ENCODE measurements around the gene ZNF146.
"Not testable (repeated sequence)": the region's sequence is repeated elsewhere in the genome, so short reads cannot be mapped to it uniquely, and the experiment has no call there.

ZNF146 gene

DNA sequence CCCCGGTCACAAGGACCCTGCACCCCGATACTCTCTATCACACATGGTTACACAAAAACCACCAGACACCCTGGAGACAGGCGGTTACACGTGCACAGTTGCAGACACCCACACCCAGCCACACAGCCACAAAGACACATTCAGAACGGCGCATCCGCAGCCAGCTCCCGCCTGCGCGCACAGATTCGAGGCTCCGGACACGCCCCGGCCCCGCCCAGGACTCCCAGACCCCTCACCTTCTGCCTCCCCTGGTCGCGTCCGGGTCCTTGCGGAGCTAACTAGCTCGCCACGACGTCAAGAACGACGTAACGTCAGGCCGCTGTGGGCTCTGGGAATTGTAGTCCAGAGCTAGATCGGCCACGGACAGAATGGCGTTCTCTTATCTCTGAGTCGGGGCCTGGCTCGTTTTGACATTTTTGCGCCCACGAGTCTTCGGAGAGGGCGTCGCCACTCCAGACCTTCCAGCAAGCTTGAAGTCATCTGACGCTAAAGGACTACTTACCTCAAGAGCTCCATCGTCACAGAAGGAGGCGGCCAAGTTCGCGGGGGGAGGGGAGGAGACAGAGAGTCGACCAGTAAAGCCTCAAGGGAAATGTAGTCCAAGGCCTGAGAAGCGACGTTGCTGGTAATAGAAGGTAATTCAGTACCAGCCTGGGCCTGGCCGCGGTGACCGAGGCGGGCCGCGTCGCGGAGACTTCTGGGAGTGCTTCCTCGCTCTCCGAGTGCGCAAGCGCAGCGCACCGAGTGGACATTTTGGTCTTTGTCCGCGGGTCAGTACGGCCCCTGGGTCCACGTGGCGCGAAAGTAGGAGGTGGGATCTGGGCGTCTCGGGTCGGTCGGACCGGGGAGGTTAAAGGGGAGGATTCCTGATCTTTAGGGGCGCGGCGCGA is at the start of gene ZNF146, which contains the start of gene ZNF565:
TSS of gene ZNF146 (plus strand) at position 721 of the 890 bp plus-strand sequence. CDS start 21,335 bp downstream, outside the sequence.
TSS of gene ZNF565 (minus strand) at position 280 of the 890 bp plus-strand sequence. CDS start 12,680 bp downstream, outside the sequence.
- peak; percentile 96 for DNase-seq (ENCODE audit: low spot score)

DNA sequence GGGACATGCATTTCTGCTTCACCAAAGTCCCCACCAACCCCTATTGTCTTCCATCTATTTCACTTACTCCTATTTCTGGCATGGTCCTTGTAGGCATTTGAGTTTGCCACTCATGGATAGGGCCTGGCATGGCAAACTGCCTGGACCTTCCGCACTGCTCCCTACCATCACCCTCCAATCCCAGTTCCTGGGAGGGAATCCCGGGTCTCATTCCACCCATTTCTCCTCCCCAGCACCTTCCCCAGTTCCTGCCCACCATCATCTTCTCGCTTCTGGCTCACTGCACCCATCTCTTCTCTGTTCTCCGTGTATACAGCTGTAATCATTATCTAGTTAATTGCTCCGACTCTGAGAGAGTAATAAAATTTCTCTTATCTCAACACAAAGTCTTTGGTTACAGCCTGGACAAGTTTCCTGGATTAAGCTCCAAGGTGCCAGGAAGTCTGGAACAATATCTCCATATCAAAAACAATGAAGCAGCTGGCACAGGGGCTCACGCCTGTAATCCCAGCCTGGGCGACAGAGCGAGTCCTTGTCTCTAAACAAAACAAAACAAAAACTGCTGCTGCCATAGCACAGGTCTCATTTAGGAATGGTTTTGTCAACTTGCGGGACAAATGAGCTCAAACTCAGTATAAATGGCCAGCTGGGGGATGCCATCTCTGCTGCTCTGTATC is 45.7 kb upstream of the ZNF146 start:
- no peak for DNase-seq (ENCODE audit: low spot score)

- DNase-seq (ENCODE audit: low spot score), result no peak
Observed at GRCh38 chr19:36172852-36173251, 42.1 kb upstream of the ZNF146 start.

DNA sequence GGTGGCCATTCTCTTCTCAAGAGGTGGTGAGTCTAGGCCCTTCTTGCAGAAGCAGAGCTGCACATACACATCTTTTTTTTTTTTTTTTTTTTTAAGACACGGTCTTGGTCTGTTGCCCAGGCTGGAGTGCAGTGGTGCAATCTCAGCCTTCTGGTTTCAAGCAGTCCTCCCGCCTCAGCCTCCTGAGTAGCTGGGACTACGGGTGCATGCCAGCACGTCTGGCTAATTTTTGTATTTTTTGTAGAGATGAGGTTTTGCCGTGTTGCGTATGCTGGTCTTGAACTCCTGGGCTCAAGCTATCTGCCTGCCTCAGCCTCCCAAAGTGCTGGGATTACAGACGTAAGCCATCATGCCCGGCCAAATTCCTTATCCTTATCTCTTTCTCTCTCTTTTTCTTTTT is 41.1 kb upstream of the ZNF146 start:
- not testable (repeated sequence) for DNase-seq (ENCODE audit: low spot score)

DNA sequence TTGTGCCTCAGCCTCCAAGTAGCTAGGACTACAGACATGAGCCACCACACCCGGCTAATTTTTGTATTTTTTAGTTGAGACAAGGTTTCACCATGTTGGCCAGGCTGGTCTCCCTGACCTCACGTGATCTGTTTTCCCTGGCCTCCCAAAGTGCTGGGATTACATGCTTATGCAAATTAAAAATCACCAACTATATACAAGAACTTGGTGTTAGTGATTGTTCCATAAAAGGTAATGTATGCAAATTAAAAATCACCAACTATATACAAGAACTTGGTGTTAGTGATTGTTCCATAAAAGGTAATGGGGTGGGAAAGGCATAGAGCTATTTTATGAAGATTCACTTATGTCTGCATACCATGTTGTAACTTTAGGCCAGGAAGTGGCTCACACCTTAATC is 35.8 kb upstream of the ZNF146 start:
- DNase-seq (ENCODE audit: low spot score), result not testable (repeated sequence)

GRCh38 chr19:36182612-36183244 is 32.2 kb upstream of the ZNF146 start:
- no peak for DNase-seq (ENCODE audit: low spot score)

DNA sequence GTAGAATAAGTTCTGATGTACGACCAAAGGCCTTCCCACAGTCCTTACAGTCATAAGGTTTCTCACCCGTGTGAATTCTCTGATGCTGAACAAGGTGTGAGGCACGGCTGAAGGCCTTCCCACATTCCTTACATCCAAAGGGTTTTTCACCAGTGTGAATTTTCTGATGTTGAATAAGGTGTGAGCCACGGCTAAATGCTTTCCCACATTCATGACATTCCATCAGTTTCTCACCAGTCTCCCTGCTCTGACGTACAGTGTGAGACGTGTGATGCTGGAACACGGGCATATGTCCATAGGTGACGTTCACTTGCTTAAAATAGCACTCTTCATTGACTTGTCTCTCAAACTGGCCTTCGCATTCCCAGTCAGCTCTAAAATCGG is 31.7 kb upstream of the ZNF146 start:
- no peak for DNase-seq (ENCODE audit: low spot score)

GRCh38 chr19:36186722-36187121 is 28.2 kb upstream of the ZNF146 start:
- DNase-seq (ENCODE audit: low spot score), result not testable (repeated sequence)

DNA sequence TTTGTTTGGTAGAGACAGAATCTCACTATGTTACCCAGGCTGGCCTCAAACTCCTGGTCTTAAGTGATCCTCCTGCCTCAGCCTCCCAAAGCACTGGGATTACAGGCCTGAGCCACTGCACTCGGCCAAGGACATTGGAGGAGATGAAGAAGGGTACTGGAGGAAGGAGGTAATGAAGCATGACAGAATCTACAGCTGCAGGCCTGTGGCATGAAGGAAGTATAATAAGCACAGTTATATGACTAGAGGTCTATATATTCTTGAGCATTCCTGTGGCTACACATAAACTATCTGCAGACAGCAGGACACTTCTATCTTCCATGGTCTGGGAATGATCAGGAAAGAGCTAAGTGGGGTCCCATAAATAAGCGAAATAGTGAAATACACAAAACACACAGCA is 18.7 kb upstream of the ZNF146 start:
- no peak for DNase-seq (ENCODE audit: low spot score)

DNA sequence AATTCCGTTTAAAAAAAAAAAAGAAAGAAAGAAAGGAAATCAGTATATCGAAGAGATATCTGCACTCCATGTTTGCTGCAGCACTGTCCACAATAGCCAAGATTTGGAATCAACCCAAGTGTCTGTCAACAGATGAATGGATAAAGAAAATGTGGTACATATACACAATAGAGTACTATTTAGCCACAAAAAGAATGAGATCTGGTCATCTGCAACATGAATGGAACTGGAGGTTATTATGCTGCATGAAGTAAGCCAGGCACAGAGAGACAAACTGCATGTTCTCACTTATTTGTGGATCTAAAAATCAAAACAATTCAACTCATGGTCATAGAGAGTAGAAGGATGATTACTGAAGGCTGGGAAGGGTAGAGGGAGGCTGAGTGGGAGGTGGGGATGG is 16.8 kb upstream of the ZNF146 start:
- no peak for DNase-seq (ENCODE audit: low spot score)

DNA sequence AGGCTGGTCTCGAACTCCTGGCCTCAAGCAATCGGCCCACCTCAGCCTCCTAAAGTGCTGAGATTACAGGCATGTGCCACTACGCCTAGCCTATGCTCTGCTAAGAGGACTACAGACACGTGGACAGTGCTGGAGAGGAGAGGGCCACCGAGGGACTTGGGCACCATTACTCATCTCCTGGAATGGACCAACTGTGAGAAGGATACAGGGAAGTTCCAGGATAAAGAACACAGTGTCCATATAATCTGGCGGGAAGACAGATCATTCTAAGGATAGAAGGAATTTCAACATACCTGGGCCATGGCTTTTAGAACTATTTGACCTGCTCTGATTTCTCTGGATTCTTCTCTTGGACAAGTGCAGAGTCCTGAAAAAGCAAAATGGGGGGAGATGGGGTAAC is 13.2 kb upstream of the ZNF146 start:
- DNase-seq (ENCODE audit: low spot score), result no peak

- DNase-seq (ENCODE audit: low spot score), result no peak
Observed at GRCh38 chr19:36203293-36203692, 11.6 kb upstream of the ZNF146 start.

DNA sequence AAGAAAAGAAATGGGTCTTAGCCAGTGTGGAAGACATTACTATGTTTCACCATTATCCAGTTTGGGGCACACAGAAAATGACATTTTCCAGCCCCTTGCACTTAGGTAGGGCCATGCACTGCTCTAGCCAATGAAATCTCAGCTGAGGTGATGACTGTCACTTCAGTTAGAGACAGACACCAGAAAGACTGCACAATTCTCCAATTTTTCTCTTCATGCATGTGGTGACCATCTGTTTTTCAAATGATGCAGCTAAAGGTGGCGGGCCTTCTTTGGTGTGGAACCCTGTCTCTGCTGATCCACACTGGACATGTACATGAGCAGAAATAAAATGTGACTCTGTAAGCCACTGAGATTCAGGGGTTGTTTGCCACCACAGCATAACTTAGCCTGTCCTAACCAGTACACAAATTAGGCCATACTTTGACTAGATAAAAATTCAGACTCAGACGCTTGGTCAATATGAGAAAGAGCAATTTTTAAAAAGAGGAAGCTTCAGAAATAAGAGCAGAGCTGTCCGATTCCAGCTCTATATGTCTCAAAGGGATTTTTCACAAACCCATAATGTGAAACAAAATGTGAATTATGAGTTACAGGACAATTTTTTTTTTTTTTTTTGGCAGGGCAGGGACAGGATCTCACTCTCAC is 7.2 kb upstream of the ZNF146 start:
- DNase-seq (ENCODE audit: low spot score), result no peak

- no peak for DNase-seq (ENCODE audit: low spot score)
Observed at GRCh38 chr19:36209372-36209771, 5.5 kb upstream of the ZNF146 start.

- DNase-seq (ENCODE audit: low spot score), result no peak
Observed at GRCh38 chr19:36210497-36210896, 4.4 kb upstream of the ZNF146 start.

- DNase-seq (ENCODE audit: low spot score), result no peak
Observed at GRCh38 chr19:36212895-36213294, 2.0 kb upstream of the ZNF146 start.

- no peak for DNase-seq (ENCODE audit: low spot score)
Observed at GRCh38 chr19:36215276-36216123, 594 bp downstream of the ZNF146 start.

- no peak for DNase-seq (ENCODE audit: low spot score)
Observed at GRCh38 chr19:36221474-36221873, 6.6 kb downstream of the ZNF146 start.

DNA sequence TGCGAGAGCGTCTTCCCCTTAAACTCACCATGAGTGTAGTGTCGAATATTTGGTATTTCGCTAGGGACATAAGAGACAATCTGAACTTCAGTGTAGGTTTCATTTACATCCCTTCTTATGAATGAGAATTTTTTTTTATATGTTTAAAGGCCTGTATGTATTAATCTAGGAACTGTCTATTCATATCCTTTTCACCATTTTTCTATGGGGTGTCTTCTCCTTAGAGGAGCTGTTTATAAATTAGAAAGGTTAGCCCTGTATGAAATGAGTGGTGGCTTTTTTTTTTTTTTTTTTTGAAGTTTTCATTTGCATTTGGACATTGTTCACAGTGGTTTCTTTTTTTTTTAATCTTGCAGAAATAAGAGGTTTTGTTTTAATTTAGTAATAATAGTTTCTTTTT is 7.6 kb downstream of the ZNF146 start:
- no peak for DNase-seq (ENCODE audit: low spot score)

DNA sequence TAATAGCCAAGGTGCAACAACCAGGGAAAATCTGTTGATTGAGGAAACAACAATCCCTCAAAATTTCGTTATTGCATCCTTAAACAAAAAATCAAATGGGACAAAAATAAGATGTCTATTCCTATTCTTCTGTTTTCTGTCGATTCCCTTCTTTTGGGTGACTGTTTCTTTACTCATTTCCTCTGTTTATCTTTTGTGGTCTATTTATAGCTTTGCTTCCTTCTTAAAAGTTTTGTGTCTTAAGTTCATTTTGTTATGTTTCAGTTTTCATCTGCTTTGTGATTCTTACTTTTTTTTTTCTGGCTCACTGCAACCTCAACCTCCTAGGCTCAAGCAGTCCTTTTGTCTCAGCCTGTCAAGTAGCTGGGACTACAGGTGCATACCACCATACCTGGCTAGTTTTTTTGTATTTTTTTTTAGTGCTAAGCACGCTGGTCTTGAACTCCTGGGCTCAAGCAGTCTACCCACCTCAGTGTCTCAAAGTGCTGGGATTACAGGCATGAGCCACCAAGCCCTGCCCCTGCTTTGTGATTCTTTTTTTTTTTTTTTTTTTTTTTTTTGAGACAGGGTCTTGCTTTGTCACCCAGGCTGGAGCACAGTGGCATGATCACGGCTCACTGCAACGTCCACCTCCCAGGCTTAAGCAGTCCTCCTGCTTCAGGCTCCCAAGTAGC is 10.4 kb downstream of the ZNF146 start:
- no peak for DNase-seq (ENCODE audit: low spot score)

- not testable (repeated sequence) for DNase-seq (ENCODE audit: low spot score)
Observed at GRCh38 chr19:36233626-36234025, 18.7 kb downstream of the ZNF146 start.

Data from hematopoietic multipotent progenitor cell treated with erythropoietin and hydrocortisone succinate and interleukin-3 and kit ligand, for 17 days (in vitro differentiated cells).